HG02798 (cell line): ENCODE measurements around the gene JADE1.
A peak's percentile ranks its signal among the peaks of the same experiment; 100 is the strongest.

Experiments
- ATAC-seq: cut with Tn5 transposase; IDR thresholded peaks from one replicate; pipeline ENCODE4 v1.9.1; 2021; ENCODE audit warnings: mild to moderate bottlenecking; ENCODE audit not compliant: unreplicated experiment, poor library complexity

JADE1 gene

DNA sequence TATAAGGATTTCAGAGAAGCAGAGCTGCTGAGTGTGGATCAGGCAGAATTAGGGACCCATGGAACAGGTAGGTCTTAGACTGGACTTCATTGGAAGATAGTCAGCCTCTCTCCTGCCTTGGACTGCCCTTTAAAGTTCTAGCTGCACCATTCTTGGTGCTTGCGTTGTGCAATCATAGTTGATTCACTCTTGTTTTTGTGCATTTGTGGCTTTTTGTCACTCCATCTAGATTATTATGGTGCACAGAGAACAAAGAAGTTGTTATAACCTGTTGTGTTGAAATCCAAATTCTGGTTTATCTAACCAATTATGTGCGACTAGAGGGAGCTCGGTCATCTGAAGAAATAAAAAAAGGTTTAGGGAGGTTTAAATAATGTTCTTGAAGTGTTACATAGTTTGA, 59.3 kb downstream of the JADE1 start:
- no peak for ATAC-seq

DNA sequence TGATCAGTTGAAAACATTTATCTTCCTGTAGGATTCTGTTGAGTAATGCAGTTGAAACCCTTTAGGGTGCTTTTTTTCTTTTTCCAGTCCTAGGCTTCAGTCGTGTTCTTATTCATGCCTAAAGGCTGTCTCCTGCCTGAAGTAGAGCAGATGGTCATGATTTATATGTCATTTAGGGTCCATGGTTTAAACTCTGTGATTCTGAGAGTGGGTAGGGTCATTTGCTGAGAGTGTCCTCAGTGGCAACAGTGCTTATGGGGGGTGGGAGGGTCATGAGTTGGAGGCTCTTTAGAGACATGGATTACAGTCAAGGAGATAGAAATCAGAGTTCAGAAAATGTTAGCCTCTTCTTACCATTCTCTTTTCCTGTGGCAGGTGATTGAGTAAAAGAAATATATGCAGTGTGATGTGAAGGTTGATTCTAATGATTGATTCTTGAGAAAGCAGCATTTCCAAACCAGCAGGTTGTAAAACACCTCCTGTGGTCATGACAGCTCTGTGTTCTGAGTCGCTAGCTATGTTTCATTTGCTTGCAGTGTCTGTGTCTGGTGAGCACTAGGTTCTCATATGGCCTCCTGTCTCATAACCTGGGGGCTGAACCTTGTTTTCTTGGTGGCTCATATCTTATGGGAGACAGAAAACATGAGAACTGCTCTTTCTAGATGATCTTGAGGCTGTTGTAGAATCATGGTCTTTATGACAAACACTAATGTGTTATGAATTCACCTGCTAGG, 60.4 kb downstream of the JADE1 start:
- ATAC-seq = no peak

DNA sequence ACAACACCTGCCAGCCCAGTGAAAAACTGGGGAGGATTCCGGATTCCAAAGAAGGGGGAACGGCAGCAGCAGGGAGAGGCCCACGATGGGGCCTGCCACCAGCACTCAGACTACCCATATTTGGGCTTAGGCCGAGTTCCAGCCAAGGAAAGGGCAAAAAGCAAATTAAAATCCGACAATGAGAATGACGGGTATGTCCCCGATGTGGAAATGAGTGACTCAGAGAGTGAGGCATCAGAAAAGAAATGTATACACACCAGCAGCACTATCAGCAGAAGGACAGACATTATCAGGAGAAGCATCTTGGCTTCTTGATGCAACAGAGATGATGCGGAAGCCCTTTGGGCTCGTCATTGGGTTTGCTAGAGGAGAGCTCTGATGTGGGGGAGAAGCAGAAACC, 62.4 kb downstream of the JADE1 start:
- no peak for ATAC-seq

DNA sequence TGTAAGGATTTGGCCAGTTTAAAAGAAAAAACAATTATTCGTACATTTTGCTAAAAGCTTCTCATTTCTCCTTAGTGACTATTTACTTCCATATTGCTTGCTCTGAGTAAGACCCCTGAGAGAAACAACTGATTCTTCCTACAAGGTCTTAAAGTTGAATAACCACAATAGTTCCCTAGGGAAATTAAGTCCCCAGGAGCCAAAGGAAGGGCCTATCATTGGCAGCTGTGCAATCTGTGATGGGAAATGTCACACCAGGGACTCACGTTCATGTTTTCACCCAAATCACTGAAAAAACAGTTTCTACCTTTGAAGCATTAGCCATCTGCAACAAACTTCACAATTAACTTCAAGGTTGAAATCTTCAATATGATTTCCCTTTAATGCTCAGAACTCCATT, 66.7 kb downstream of the JADE1 start:
- no peak for ATAC-seq

DNA sequence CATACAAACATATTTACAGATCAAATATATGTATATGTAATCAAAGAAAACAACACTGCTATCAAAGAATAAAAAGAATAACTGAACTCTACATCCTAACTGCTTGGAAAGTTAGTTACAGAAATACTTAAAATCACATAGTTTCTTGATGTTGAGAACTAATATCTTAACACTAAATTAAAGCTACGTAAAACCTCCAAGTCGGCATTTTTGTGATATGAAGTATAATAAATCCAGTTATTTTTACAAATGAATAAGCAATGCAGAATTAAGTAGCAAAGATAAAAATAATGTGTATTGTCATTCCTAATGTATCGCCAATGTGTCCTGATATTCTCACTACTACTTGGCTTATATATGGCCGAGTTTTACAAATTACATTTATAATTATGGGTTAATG, 68.4 kb downstream of the JADE1 start:
- no peak for ATAC-seq

DNA sequence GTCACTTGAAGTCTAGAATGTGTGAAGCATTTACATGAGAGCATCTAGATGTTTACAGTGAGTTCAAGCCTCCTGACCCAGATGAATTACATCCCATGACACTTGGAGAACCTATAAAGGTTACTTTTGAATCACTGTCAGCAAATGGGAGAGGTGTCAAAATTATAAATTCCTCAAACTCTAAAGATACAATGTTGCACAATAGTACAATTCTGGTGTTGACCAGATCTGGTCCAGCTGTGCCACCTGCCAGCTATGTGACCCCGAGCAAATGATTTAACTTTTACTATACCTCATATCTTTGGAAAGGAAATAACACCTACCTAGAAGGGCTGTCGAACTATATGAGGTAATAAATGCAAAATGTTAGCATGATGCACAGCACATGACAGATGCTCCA, 69.8 kb downstream of the JADE1 start:
- no peak for ATAC-seq

DNA sequence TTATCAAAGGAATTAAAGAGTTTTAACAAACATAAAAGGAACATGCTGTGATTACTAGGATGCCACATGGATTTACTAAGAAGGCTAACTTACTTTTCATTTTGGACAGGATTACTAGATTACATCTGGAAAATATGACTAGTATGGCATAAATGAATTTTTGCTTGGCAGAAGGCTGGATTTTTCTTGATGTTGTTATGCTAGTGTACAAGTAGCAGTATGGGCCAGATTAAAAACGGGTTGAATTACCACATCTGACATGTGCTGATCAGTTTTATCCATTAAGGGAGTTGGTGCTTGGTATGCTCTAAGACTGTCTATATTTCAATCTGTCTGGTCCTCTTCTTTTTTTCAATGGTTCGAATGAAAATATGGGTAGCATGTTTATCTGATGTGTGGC, 70.5 kb downstream of the JADE1 start:
- ATAC-seq = no peak

DNA sequence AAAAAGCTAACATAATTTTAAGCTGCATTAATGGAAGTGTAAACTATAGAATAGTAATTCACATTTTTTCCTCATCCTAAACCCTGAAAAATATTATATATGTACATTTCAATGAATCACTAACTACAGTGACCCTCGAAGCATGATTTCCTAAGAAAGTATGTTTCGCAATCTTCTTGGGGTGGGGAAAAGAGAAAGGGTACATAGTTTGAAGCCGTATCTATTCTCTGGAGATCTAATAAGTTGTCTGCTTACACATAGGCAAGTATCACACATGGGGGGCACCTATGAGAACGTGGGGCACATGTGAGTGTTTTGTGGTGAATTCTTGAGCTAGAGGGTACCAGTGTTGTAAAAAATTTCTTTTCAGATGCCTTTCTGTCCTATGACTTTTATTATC, 71.2 kb downstream of the JADE1 start:
- no peak for ATAC-seq

DNA sequence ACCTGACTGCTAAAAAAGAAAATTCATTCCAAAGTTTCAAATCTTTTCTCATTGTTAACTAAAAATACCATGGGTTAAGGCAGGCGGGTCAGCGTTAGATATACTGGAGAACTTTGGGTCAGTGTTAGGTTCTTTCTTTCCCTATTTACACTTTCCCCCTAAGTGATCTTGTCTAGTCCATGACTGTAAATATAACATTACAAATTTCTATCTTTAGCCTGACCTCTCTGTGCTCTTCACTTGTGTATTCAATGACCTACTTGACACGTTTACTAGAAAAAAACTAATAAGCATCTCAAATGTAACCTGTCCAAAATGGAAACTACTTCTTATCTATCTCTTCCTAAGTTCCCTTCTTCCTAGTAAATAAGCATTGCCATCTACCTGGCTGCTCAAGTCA, 95.3 kb downstream of the JADE1 start:
- ATAC-seq = no peak

DNA sequence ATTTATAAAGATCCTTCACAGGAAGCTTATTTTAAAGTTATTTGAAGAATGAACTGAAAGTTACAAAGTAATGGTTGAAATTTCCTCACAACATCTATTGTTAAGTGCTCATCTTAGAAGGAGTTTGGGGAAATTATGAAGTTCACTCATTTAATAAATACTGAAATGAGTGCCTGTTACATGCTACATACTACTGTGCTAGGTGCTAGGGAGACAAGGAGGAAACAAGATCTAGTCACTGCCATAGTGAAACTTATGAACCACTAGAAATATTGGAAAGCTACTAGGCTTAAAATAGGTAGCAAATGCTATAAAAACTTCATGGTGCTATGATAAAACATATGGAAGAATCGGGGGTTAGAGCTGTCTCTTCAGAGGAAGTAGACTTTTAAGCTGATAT, 97.1 kb downstream of the JADE1 start:
- ATAC-seq = no peak

DNA sequence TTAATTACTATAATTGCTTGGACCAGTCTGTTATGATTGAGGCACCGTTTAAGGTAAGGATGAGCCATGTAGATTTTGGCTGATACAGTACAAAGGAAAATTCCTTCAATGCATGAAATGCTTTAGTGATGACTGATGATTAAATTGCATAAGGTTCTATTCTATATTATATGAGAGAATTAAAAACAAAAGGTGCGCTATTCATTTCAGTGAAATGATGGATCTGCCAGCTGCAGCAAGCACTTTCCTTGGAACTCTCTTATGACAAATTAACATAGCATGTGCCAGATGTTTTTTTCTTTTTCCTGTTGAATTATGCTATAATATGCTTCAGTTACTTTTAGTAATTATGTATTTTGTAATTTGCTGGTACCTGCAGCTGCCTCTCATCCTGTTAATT, 98.5 kb downstream of the JADE1 start:
- no peak for ATAC-seq

DNA sequence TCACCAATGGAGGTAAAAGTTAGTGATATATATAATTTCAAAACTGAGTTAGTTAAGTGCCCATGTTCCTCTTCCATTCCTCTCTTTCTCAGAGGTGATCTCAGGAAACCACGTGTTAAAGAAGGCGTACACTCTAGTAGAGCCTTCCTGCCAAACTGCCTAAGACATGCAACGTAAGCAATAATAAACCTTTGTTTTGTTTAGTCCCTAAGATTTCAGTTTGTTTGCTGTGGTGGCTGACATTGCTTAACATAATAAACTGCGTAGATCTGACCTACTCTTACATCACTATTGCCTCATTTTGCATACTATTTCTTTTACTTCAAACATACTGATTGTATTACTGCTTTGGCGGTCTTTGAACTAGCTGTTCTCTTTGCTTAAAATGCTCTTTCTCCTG, 99.2 kb downstream of the JADE1 start:
- ATAC-seq = no peak

DNA sequence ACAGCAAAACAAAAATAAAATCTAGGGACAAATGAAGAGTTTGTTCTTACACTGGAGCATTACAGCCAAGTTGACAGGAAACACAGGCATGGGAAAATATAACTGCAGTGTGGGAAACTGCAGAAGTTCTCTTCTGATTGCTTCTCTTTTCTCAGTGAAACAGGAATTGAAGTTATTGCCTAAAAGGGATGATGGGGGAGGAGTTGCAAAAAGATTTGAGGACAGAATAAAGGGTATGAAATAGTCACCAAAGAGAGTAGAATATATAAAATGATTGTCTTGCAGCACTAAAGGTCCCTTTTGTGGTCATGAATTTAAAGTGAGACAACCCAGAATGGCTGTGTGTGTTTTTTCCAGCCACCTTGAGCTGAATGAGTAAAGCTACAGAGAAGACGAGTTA, 103.7 kb downstream of the JADE1 start:
- ATAC-seq = no peak

DNA sequence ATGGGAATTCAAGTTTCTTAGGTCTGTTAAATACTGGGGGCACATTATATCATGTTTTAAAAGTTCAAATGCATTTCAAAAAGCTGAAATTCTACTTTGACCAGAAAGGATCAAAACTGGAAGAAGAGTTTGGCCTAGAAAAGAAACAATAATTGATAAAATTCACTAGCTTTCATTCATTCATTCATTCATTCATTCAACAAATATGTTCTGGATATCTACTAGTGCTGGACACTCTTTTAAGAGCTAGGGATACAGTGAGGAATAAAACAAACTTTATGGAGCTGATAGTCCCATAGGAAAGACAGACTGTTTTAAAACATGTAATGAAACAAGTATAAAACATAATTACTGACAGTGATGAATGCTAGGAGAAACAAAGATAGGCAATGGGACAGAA, 106.0 kb downstream of the JADE1 start:
- no peak for ATAC-seq

DNA sequence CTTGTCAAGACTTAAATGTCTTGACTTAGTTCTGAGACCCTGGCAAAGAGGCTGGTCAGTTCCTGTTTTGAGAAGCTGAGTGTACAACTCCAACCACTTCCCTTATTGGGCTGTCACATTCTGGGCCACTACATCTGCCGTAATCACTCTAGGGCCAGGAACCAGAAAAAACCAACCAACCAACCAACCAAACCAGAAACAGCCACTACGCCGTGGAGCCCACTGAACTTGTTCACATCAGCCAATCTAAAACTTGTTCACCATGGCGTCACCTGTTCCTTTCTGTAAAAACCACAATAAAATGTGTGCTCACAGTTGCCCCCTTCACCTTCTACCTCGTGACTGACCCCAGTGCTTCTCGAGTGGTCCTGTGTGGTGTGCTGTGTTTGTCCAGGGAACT, 107.3 kb downstream of the JADE1 start:
- ATAC-seq = peak; percentile 76

DNA sequence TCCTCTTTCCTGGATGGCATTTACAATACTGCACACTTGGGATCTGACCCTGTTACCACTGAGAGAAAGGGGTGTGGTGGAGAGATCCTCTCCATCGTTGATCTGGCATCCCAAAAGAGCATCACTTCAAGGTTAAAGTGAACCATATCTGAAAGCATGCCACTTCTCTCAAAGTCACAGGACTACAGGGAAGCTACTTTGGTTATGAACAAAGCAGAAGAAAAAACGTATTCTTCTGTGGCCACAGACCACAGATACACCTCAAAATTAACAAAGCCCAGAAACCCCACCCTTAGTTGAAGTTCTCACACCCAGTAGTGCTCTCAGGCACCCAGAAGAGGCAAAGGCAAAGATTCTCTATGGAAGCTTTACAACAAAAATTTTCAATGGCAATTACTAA, 108.3 kb downstream of the JADE1 start:
- ATAC-seq = peak; percentile 76

DNA sequence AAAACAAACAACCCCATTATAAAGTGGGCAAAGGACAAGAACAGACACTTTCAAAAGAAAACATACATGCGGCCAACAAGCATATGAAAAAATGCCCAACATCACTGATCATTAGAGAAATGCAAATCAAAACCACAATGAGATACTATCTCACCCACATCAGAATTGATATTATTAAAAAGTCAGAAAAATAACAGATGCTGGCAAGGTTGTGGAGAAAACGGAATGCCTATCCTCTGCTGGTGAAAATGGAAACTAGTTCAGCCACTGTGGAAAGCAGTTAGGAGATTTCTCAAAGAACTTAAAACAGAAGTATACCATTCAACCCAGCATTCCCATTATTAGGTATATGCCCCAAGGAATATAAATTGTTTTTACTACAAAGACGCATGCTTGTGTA, 112.5 kb downstream of the JADE1 start:
- ATAC-seq = no peak
